OCI-LY3 (cell line): Measurements from ENCODE around the gene CDX1.

Experiments used
- H2AFZ ChIP-seq: fragments of 200-600, 300-600 bp; shearing (Covaris generic); 2 replicates; pipeline ENCODE4 v1.6.0; 2014; ENCODE audit warnings: antibody characterized with exemption, low read depth, low read length
- H3K27ac ChIP-seq: fragments of 200-600, 300-600 bp; sonication (generic); 2 replicates; pipeline ENCODE4 v1.5.1; 2014; ENCODE audit warnings: mild to moderate bottlenecking, low read length, moderate library complexity, mixed read lengths
- H3K27me3 ChIP-seq: fragments of 200-600, 300-600 bp; sonication (generic); 2 replicates; pipeline ENCODE4 v1.6.1; 2014; ENCODE audit warnings: low read depth, low read length, mixed read lengths
- H3K36me3 ChIP-seq: fragments of 200-600, 300-600 bp; sonication (generic); replicated peaks from 2 replicates; pipeline ENCODE3; 2014; ENCODE audit warnings: low read depth, low read length, mixed read lengths
- H3K4me1 ChIP-seq: fragments of 300-600, 200-600 bp; sonication (generic); 2 replicates; pipeline ENCODE4 v1.6.1; 2014; ENCODE audit warnings: low read length, mixed read lengths
- H3K4me2 ChIP-seq: fragments of 200-600, 300-600 bp; sonication (generic); 2 replicates; pipeline ENCODE4 v1.6.1; 2014; ENCODE audit warnings: low read length, mixed read lengths
- H3K4me3 ChIP-seq: fragments of 300-600, 200-600 bp; sonication (generic); 2 replicates; pipeline ENCODE4 v1.5.1; 2014; ENCODE audit warnings: antibody characterized with exemption, mild to moderate bottlenecking, low read length, moderate library complexity
- H3K79me2 ChIP-seq: fragments of 300-600, 200-600 bp; shearing (Covaris generic); 2 replicates; pipeline ENCODE4 v1.6.1; 2014; ENCODE audit warnings: mild to moderate bottlenecking, low read length, mixed read lengths
- H3K9ac ChIP-seq: fragments of 300-600, 200-600 bp; shearing (Covaris generic); 2 replicates; pipeline ENCODE4 v1.6.0; 2014; ENCODE audit warnings: mild to moderate bottlenecking, low read length, moderate library complexity
- H3K9me3 ChIP-seq: fragments of 200-600, 300-600 bp; shearing (Covaris generic); 2 replicates; pipeline ENCODE4 v1.6.1; 2014; ENCODE audit warnings: low read length, mixed read lengths; ENCODE audit not compliant: insufficient read depth
- H4K20me1 ChIP-seq: fragments of 200-600, 300-600 bp; sonication (generic); 2 replicates; pipeline ENCODE4 v1.6.1; 2016; ENCODE audit warnings: low read length, mixed read lengths; ENCODE audit not compliant: insufficient read depth
- CTCF ChIP-seq: fragments of 200-600, 300-600 bp; sonication (generic); IDR thresholded peaks from 2 replicates; pipeline ENCODE4 v1.5.1; 2014; ENCODE audit warnings: antibody characterized with exemption, low read length, low read depth
- EZH2phosphoT487 ChIP-seq: fragments of 200-600 bp; shearing (Covaris generic); IDR thresholded peaks from 2 replicates; pipeline ENCODE4 v1.6.1; 2018; ENCODE audit warnings: antibody characterized with exemption, mixed run types, low read depth

Gene CDX1

GRCh38 chr5:150189326-150189725, 22.7 kb downstream of the CDX1 start:
- Histone ChIP-seq H2AFZ (no peak overlapping the region), H4K20me1 (no peaks in the 10 kb centered on the region), H3K9ac (no peak overlapping the region), H3K9me3 (no peaks in the 10 kb centered on the region), H3K27me3 (peaks cover 3% of the 10 kb centered on the region; the same call in 1 of the 2 replicates), H3K4me3 (no peak overlapping the region), H3K4me1 (no peaks in the 10 kb centered on the region), H3K36me3 (no peaks in the 10 kb centered on the region), H3K79me2 (no peaks in the 10 kb centered on the region), H3K4me2 (no peak overlapping the region), H3K27ac (no peak overlapping the region)
- TF ChIP-seq EZH2phosphoT487 = no peak
- TF ChIP-seq CTCF = no peak

GRCh38 chr5:150189728-150190502, 23.3 kb downstream of the CDX1 start, which contains the start of gene SLC6A7:
Gene SLC6A7, plus strand, starts transcription at chr5:150190062. Its CDS starts 266 bp downstream, at chr5:150190328.
- TF ChIP-seq EZH2phosphoT487 (no peak), CTCF (no peak)
- Histone ChIP-seq H3K9ac (no peak within 1 kb of the TSS), H3K4me3 (no peak within 1 kb of the TSS), H3K4me1 (no peaks in the 10 kb centered on the region), H3K36me3 (no peaks in the 10 kb centered on the region), H4K20me1 (no peaks in the 10 kb centered on the region), H3K4me2 (no peak within 1 kb of the TSS), H3K27me3 (peaks cover 3% of the 10 kb centered on the region; the same call in 1 of the 2 replicates), H3K27ac (no peak within 1 kb of the TSS), H3K9me3 (no peaks in the 10 kb centered on the region), H3K79me2 (no peaks in the 10 kb centered on the region), H2AFZ (no peak within 1 kb of the TSS)

- H3K4me3 ChIP-seq = no peak overlapping the region
- no peak for TF ChIP-seq EZH2phosphoT487
- no peak for TF ChIP-seq CTCF
- H2AFZ ChIP-seq = no peak overlapping the region
- no peaks in the 10 kb centered on the region for H4K20me1 ChIP-seq
- no peaks in the 10 kb centered on the region for H3K9me3 ChIP-seq
- no peak overlapping the region for H3K4me2 ChIP-seq
- H3K27ac ChIP-seq = no peak overlapping the region
- no peaks in the 10 kb centered on the region for H3K79me2 ChIP-seq
- no peak overlapping the region for H3K9ac ChIP-seq
- no peaks in the 10 kb centered on the region for H3K4me1 ChIP-seq
- no peaks in the 10 kb centered on the region for H3K36me3 ChIP-seq
- peaks cover 3% of the 10 kb centered on the region; the same call in 1 of the 2 replicates for H3K27me3 ChIP-seq
These were observed 24.0 kb downstream of the CDX1 start for GRCh38 chr5:150190503-150190979.

- Histone ChIP-seq H3K36me3 (no peaks in the 10 kb centered on the region), H3K79me2 (no peaks in the 10 kb centered on the region), H3K9ac (no peak overlapping the region), H3K4me2 (no peak overlapping the region), H3K4me1 (no peaks in the 10 kb centered on the region), H2AFZ (no peak overlapping the region), H3K9me3 (no peaks in the 10 kb centered on the region), H3K27me3 (peaks cover 3% of the 10 kb centered on the region; the same call in 1 of the 2 replicates), H4K20me1 (no peaks in the 10 kb centered on the region), H3K4me3 (no peak overlapping the region), H3K27ac (no peak overlapping the region)
- TF ChIP-seq EZH2phosphoT487 = no peak
- TF ChIP-seq CTCF = no peak
These were observed 24.4 kb downstream of the CDX1 start for GRCh38 chr5:150190987-150191386.
